MM.1S (cell line): ENCODE data around the gene PLEKHA5.

Experiments used
- EZH2 ChIP-seq: fragments of 300-600 bp; sonication (generic); optimal IDR thresholded peaks from 2 replicates; pipeline ENCODE3; 2017; ENCODE audit warnings: low read depth, mild to moderate bottlenecking, antibody characterized with exemption, low read length, mixed read lengths
- TF ChIP-seq, protein P1 (sequence below): fragments of 300-600 bp; sonication (generic); IDR thresholded peaks from 2 replicates; pipeline ENCODE4 v1.5.1; 2016; ENCODE audit warnings: antibody characterized with exemption, low read length, mixed read lengths

GRCh38 chr12:19131025-19131444, 1.5 kb downstream of the PLEKHA5 start:
- TF ChIP-seq, protein P1, sequence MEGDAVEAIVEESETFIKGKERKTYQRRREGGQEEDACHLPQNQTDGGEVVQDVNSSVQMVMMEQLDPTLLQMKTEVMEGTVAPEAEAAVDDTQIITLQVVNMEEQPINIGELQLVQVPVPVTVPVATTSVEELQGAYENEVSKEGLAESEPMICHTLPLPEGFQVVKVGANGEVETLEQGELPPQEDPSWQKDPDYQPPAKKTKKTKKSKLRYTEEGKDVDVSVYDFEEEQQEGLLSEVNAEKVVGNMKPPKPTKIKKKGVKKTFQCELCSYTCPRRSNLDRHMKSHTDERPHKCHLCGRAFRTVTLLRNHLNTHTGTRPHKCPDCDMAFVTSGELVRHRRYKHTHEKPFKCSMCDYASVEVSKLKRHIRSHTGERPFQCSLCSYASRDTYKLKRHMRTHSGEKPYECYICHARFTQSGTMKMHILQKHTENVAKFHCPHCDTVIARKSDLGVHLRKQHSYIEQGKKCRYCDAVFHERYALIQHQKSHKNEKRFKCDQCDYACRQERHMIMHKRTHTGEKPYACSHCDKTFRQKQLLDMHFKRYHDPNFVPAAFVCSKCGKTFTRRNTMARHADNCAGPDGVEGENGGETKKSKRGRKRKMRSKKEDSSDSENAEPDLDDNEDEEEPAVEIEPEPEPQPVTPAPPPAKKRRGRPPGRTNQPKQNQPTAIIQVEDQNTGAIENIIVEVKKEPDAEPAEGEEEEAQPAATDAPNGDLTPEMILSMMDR, result no peak
- TF ChIP-seq EZH2, result no peak
